ENCODE data around the gene SS18.

DNA sequence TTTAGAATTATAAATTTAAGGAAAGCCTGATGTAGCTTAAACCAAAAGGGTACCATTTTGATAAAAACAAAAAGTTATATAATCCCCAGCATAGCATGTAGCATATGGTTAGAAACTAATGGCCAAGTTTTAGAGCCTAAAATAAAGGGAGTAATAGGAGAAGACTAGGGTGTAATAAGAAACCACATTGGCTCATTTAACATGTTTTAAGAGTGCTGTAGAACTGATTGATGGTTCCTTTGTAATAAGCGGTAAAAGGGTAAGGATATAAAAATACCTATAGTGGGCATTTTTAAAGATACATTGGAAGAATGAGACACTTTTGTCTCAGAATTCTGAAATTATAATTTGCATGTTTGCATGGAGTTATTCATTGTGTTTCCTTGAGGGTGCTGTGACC, 45.1 kb upstream of the SS18 start:
- no peak for TF ChIP-seq EZH2 (IDR thresholded peaks at IDR 0.05; ENCODE audit: low read length, unreplicated experiment)
- TF ChIP-seq, protein P1, sequence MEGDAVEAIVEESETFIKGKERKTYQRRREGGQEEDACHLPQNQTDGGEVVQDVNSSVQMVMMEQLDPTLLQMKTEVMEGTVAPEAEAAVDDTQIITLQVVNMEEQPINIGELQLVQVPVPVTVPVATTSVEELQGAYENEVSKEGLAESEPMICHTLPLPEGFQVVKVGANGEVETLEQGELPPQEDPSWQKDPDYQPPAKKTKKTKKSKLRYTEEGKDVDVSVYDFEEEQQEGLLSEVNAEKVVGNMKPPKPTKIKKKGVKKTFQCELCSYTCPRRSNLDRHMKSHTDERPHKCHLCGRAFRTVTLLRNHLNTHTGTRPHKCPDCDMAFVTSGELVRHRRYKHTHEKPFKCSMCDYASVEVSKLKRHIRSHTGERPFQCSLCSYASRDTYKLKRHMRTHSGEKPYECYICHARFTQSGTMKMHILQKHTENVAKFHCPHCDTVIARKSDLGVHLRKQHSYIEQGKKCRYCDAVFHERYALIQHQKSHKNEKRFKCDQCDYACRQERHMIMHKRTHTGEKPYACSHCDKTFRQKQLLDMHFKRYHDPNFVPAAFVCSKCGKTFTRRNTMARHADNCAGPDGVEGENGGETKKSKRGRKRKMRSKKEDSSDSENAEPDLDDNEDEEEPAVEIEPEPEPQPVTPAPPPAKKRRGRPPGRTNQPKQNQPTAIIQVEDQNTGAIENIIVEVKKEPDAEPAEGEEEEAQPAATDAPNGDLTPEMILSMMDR (conservative IDR thresholded peaks at IDR 0.05; ENCODE audit: low read depth, low read length): no peak
